Upper lobe of left lung (tissue), 6 donors: ENCODE results near the gene UBL5. TPM values are rescaled to one million over a fixed set of nuclear protein-coding genes. Genes with fewer than 3 reads are reported as not detected.
A peak's percentile ranks its signal among the peaks of the same experiment; 100 is the strongest.
"Not testable (repeated sequence)": the region's sequence is repeated elsewhere in the genome, so short reads cannot be mapped to it uniquely, and the experiment has no call there.

ENCODE experiments used
- ATAC-seq, 2 donors: fragments of 200-7000 bp; cut with Tn5 transposase; one replicate each; pipeline ENCODE4 v1.9.1; 2022; ENCODE audit warnings: mild to moderate bottlenecking in 2 of 2, moderate library complexity in 2 of 2; ENCODE audit not compliant: low FRiP score in 2 of 2
- DNase-seq, 2 donors: peaks; one replicate each; pipeline ENCODE4 v3.0.0-alpha.2; 2019 to 2020
- H3K27ac ChIP-seq, 4 donors: fragments of 200-600 bp; sonication (generic); one replicate each; pipeline ENCODE4 v1.5.1; 2016 to 2019
- H3K27me3 ChIP-seq, 4 donors: fragments of 200-600 bp; sonication (generic); one replicate each; pipeline ENCODE4 v1.5.1; 2017 to 2019
- H3K36me3 ChIP-seq, 4 donors: fragments of 200-600 bp; sonication (generic); one replicate each; pipeline ENCODE4 v1.5.1; 2016 to 2019
- H3K4me1 ChIP-seq, 4 donors: fragments of 200-600 bp; sonication (generic); one replicate each; pipeline ENCODE4 v1.5.1; 2018 to 2019
- H3K4me3 ChIP-seq, 4 donors: fragments of 200-600 bp; sonication (generic); one replicate each; pipeline ENCODE4 v1.5.1; 2017 to 2019; ENCODE audit warnings: mild to moderate bottlenecking in 2 of 4, moderate library complexity in 1 of 4
- H3K9me3 ChIP-seq, 4 donors: fragments of 200-600 bp; sonication (generic); one replicate each; pipeline ENCODE4 v1.5.1; 2018 to 2019
- CTCF ChIP-seq, 6 experiments: fragments of 450-650 bp in 4 of 6; fragments of 200-600 bp in 2 of 6; sonication (generic) in 2 of 6; IDR thresholded peaks; one replicate each; pipeline ENCODE4 v1.5.1; 2016 to 2019; ENCODE audit warnings: antibody characterized with exemption in 6 of 6
- EP300 ChIP-seq, 4 donors: sonication (generic); formaldehyde crosslinking; IDR thresholded peaks; one replicate each; pipeline ENCODE4 v1.5.1; 2017; ENCODE audit warnings: antibody characterized with exemption in 4 of 4, control low read depth in 2 of 4
- POLR2A ChIP-seq, 4 donors: fragments of 450-650 bp; IDR thresholded peaks; one replicate each; pipeline ENCODE4 v1.5.1; 2016 to 2017; ENCODE audit warnings: antibody characterized with exemption in 4 of 4, mild to moderate bottlenecking in 2 of 4
- POLR2AphosphoS5 ChIP-seq, 2 donors: sonication (generic); formaldehyde crosslinking; IDR thresholded peaks; one replicate each; pipeline ENCODE4 v1.5.1; 2017; ENCODE audit warnings: antibody characterized with exemption in 2 of 2
- WGBS, 2 donors: methylation state at CpG; one replicate each; pipeline ENCODE4 v1.1.5; 2017 to 2018; 5-methylcytosine and 5-hydroxymethylcytosine counted together
- total RNA-seq, 6 donors: library from RNA; depleted of rRNA in 4 of 6; stranded (reverse); fragments of >200 nt in 4 of 6; gene quantifications; one replicate each; pipeline versions ENCODE4 v1.1.0 to v1.2.1, GENCODE V29; 2016 to 2021
- donor health status: DM: no; HTN: no; CAD: no; lungs with moderate emphysema.
- donor health status: DM: no; HTN: yes; CAD: no; lungs with severe emphysema.

UBL5 gene
- total RNA-seq, 6 donors from 2014 or later = 61.8 to 405 (median 255) TPM

GRCh38 chr19:9786819-9787218 lies 40.9 kb upstream of the UBL5 start:
- Histone ChIP-seq H3K4me1 (peaks cover 12 to 25% (median 18%) of the 10 kb centered on the region in 4 donors), H3K9me3 (no peaks in the 10 kb centered on the region), H3K27ac (peak overlapping the region in 3 of 4 donors; percentile 97 to 98 (median 98)), H3K4me3 (peak overlapping the region in 1 of 4 donors; percentile 89), H3K27me3 (no peaks in the 10 kb centered on the region), H3K36me3 (no peaks in the 10 kb centered on the region)
- no peak for ATAC-seq
- DNase-seq = no peak
- WGBS, 2 donors = 96 to 97% methylated on average over 8 of the region's 8 CpGs
- no peak for TF ChIP-seq EP300 (IDR thresholded peaks at IDR 0.05)
- TF ChIP-seq CTCF (IDR thresholded peaks at IDR 0.05) = no peak
- TF ChIP-seq POLR2AphosphoS5 (IDR thresholded peaks at IDR 0.05) = no peak
- TF ChIP-seq POLR2A (IDR thresholded peaks at IDR 0.05) = no peak

- not testable (repeated sequence) for DNase-seq, H3K4me3 ChIP-seq, H3K27me3 ChIP-seq, H3K9me3 ChIP-seq, H3K36me3 ChIP-seq, ATAC-seq, H3K27ac ChIP-seq
- 92 to 96% methylated on average over 13 of the region's 13 CpGs for WGBS, 2 donors
- H3K4me1 ChIP-seq = peaks cover 12 to 32% (median 18%) of the 10 kb centered on the region in 4 donors
Measured at GRCh38 chr19:9788604-9789003, 39.1 kb upstream of the UBL5 start.

- H3K27ac ChIP-seq = no peak overlapping the region
- TF ChIP-seq POLR2AphosphoS5 (IDR thresholded peaks at IDR 0.05) (no peak), POLR2A (IDR thresholded peaks at IDR 0.05) (no peak), EP300 (IDR thresholded peaks at IDR 0.05) (no peak), CTCF (IDR thresholded peaks at IDR 0.05) (no peak)
- no peak for DNase-seq
Measured at GRCh38 chr19:9789066-9789465, 38.7 kb upstream of the UBL5 start.

DNA sequence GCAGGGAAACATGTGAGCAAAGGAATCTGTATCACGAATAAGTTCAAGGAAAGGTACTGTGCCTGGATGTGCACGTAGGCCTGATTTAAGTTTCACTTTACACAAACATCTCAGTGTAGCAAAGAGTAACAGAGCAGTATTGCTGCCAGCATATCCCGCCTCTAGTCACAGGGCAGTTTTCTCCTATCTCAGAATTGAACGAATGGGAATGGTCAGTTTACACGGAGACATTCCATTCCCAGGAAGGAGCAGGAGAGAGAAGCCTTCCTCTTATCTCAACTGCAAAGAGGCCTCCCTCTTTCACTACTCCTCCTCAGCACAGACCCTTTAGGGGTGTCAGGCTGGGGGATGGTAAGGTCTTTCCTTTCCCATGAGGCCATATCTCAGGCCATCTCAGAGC lies 38.1 kb upstream of the UBL5 start:
- WGBS, 2 donors = 49 to 64% methylated on average over 5 of the region's 5 CpGs

More at GRCh38 chr19:9789066-9789465, 38.7 kb upstream of the UBL5 start:
- WGBS, 2 donors = 77% methylated on average over 11 of the region's 11 CpGs
- H3K4me1 ChIP-seq = peaks cover 12 to 31% (median 18%) of the 10 kb centered on the region in 4 donors
- H3K9me3 ChIP-seq = no peaks in the 10 kb centered on the region
- no peak overlapping the region for H3K4me3 ChIP-seq
- H3K36me3 ChIP-seq = no peaks in the 10 kb centered on the region
- no peaks in the 10 kb centered on the region for H3K27me3 ChIP-seq
- ATAC-seq = no peak

DNA sequence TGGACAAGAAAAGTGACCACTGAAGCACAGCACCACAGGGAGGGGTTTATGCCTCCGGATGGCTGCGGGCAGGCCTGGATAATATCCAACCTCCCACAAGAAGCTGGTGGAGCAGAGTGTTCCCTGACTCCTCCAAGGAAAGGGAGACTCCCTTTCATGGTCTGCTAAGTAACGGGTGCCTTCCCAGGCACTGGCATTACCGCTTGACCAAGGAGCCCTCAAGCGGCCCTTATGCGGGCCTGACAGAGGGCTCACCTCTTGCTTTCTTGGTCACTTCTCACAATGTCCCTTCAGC lies 36.7 kb upstream of the UBL5 start:
- not testable (repeated sequence) for H3K36me3 ChIP-seq, H3K9me3 ChIP-seq, DNase-seq, H3K27me3 ChIP-seq, ATAC-seq
- Histone ChIP-seq H3K4me3 (peak overlapping the region in 3 of 4 donors; percentile 61 to 94 (median 78)), H3K4me1 (peaks cover 5 to 21% (median 12%) of the 10 kb centered on the region in 4 donors), H3K27ac (peak overlapping the region; percentile 58 to 98 (median 78))
- WGBS, 2 donors = 82 to 91% methylated on average over 6 of the region's 6 CpGs

More for the DNA sequence above, 38.1 kb upstream of the UBL5 start:
- ATAC-seq, DNase-seq, H3K27ac ChIP-seq, H3K27me3 ChIP-seq, H3K4me3 ChIP-seq, H3K36me3 ChIP-seq, H3K9me3 ChIP-seq: not testable (repeated sequence)
- H3K4me1 ChIP-seq = peaks cover 10 to 26% (median 15%) of the 10 kb centered on the region in 4 donors

DNA sequence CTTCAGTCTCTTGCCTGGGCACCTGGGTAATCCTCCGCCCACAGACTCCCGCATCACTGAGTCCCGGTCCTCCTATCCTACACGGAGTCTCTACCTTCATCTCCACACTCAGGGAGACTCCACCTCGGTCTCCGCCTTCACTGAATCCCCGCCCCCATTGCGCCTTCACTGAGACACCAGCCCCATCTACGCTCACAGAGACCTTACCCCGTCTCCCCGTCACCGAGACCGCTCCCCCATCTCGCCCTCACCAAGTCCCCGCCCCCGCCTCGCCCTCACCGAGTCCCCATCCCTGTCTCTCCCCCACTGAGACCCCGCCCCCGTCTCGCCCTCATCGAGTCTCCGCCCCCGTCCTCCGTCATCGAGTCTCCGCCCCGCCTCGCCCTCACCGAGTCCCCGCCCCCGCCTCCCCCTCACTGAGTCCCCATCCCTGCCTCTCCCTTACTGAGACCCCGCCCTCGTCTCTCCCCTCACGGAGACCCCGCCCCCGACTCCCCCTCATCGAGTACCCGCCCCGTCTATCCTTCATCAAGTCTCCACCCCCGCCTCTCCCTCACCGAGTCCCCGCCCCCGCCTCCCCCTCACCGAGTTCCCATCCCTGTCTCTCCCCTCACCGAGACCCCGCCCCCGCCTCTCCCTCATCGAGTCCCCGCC lies 36.0 kb upstream of the UBL5 start:
- Histone ChIP-seq H3K27ac (peak overlapping the region; percentile 85 to 98 (median 92)), H3K36me3 (no peaks in the 10 kb centered on the region), H3K4me1 (peaks cover 5 to 15% (median 6%) of the 10 kb centered on the region in 4 donors), H3K4me3 (peak overlapping the region; percentile 26 to 94 (median 70)), H3K9me3 (no peaks in the 10 kb centered on the region), H3K27me3 (no peaks in the 10 kb centered on the region)
- no peak for TF ChIP-seq EP300 (IDR thresholded peaks at IDR 0.05)
- peak in 2 of 4 donors; percentile 23 to 35 for TF ChIP-seq POLR2A (IDR thresholded peaks at IDR 0.05)
- no peak for TF ChIP-seq CTCF (IDR thresholded peaks at IDR 0.05)
- TF ChIP-seq POLR2AphosphoS5 (IDR thresholded peaks at IDR 0.05) = peak in 1 of 2 donors; percentile 56
- peak; percentile 96 to 97 for DNase-seq
- peak; percentile 87 to 94 for ATAC-seq
- 1 to 4% methylated on average over 19 to 20 of the region's 50 CpGs for WGBS, 2 donors
